GM18520 (cell line): Measurements from ENCODE around the gene MYO18A.

ENCODE experiments used
- ATAC-seq: cut with Tn5 transposase; IDR thresholded peaks from one replicate; pipeline ENCODE4 v1.9.1; 2021; ENCODE audit not compliant: unreplicated experiment

Gene MYO18A

GRCh38 chr17:29058391-29058790 lies 121.8 kb downstream of the MYO18A start:
- no peak for ATAC-seq

- ATAC-seq: no peak
Observed at GRCh38 chr17:29057361-29057760, 122.8 kb downstream of the MYO18A start.

GRCh38 chr17:29054835-29055234 lies 125.4 kb downstream of the MYO18A start:
- no peak for ATAC-seq

GRCh38 chr17:29051731-29052130 lies 128.5 kb downstream of the MYO18A start:
- ATAC-seq: no peak

GRCh38 chr17:29051194-29051593 lies 129.0 kb downstream of the MYO18A start:
- no peak for ATAC-seq

- no peak for ATAC-seq
Observed at GRCh38 chr17:29050176-29050575, 130.0 kb downstream of the MYO18A start.

GRCh38 chr17:29049541-29050145 lies 130.6 kb downstream of the MYO18A start:
- no peak for ATAC-seq

- no peak for ATAC-seq
Observed at GRCh38 chr17:29048440-29049368, 131.5 kb downstream of the MYO18A start.

- ATAC-seq: no peak
Observed at GRCh38 chr17:29046473-29046839, 133.7 kb downstream of the MYO18A start.

GRCh38 chr17:29045734-29046472 lies 134.3 kb downstream of the MYO18A start:
- ATAC-seq: no peak

GRCh38 chr17:29045026-29045425 lies 135.2 kb downstream of the MYO18A start:
- ATAC-seq: no peak

GRCh38 chr17:29043539-29044145 lies 136.6 kb downstream of the MYO18A start:
- no peak for ATAC-seq

GRCh38 chr17:29042679-29043538 lies 137.3 kb downstream of the MYO18A start, which contains the start of gene PIPOX:
Gene PIPOX (plus strand): TSS chr17:29043141. CDS start chr17:29043226, 85 bp downstream.
- ATAC-seq: no peak

- ATAC-seq: no peak
Observed at GRCh38 chr17:29042026-29042678, 138.0 kb downstream of the MYO18A start.

GRCh38 chr17:29041571-29041970 lies 138.6 kb downstream of the MYO18A start:
- no peak for ATAC-seq

GRCh38 chr17:29041091-29041490 lies 139.1 kb downstream of the MYO18A start:
- ATAC-seq: no peak

GRCh38 chr17:29039764-29040598 lies 140.2 kb downstream of the MYO18A start:
- ATAC-seq: no peak

GRCh38 chr17:29038085-29038795 lies 142.0 kb downstream of the MYO18A start:
- ATAC-seq: no peak
